ENCODE data around the gene GSPT1. TPM values are rescaled to one million over a fixed set of nuclear protein-coding genes. Genes with fewer than 3 reads are reported as not detected.

GSPT1 gene
- polyA plus RNA-seq, 4 donors = 27.3 to 79.7 (median 42.2) TPM

DNA sequence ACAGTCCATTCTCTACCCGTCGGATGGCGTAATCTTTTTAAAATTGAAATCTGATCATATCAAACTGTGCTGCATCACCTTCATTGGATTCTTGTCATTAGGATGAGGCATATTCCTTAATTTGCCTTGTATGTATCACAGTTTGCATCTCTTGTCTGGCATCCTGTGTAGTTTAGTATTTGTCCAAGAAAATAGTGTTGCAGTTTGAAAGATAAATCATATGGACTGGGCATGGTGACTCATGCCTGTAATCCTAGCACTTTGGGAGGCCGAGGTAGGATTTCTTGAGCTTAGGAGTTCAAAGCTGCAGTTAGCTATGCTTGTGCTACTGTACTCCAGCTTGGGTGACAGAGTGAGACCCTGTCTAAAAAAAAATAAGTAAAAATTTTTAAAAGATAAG lies 58.6 kb downstream of the GSPT1 start:
- H3K27me3 ChIP-seq (ENCODE audit: control insufficient read depth in 3 of 3, insufficient read depth in 3 of 3, low read length in 3 of 3) = no peaks in the 10 kb centered on the region
- peaks cover 0 to 4% (median 0%) of the 10 kb centered on the region in 3 donors for H3K4me1 ChIP-seq (ENCODE audit: control insufficient read depth in 3 of 3, insufficient read depth in 2 of 3, low read depth in 1 of 3, low read length in 2 of 3)
- H3K36me3 ChIP-seq (ENCODE audit: control insufficient read depth in 3 of 3, insufficient read depth in 2 of 3, low read depth in 1 of 3, low read length in 3 of 3) = peaks cover 0 to 4% (median 3%) of the 10 kb centered on the region in 3 donors
- WGBS, 3 donors = 74 to 92% (median 78%) methylated on average over 4 of the region's 4 CpGs
- FAIRE-seq = no peak
- no peak for DNase-seq
- no peaks in the 10 kb centered on the region for H3K9me3 ChIP-seq (ENCODE audit: control insufficient read depth in 2 of 2, insufficient read depth in 1 of 2, low read depth in 1 of 2, low read length in 1 of 2)
- H3K27ac ChIP-seq (ENCODE audit: low read depth in 1 of 3, low read length in 2 of 3) = no peak overlapping the region
- H3K4me3 ChIP-seq (ENCODE audit: low read depth in 1 of 3, low read length in 3 of 3) = no peak overlapping the region

- whole genome bisulfite sequencing, 3 donors = 36 to 43% (median 41%) methylated on average over 30 to 33 of the region's 33 CpGs
- Histone ChIP-seq H3K4me1 (ENCODE audit: control insufficient read depth in 3 of 3, insufficient read depth in 2 of 3, low read depth in 1 of 3, low read length in 2 of 3) (peaks cover 0 to 7% (median 3%) of the 10 kb centered on the region in 3 donors), H3K27me3 (ENCODE audit: control insufficient read depth in 3 of 3, insufficient read depth in 3 of 3, low read length in 3 of 3) (no peaks in the 10 kb centered on the region), H3K4me3 (ENCODE audit: low read depth in 1 of 3, low read length in 3 of 3) (peak overlapping the region; percentile 59 to 93 (median 70)), H3K36me3 (ENCODE audit: control insufficient read depth in 3 of 3, insufficient read depth in 2 of 3, low read depth in 1 of 3, low read length in 3 of 3) (peaks cover 2 to 20% (median 4%) of the 10 kb centered on the region in 3 donors), H3K9me3 (ENCODE audit: control insufficient read depth in 2 of 2, insufficient read depth in 1 of 2, low read depth in 1 of 2, low read length in 1 of 2) (no peaks in the 10 kb centered on the region), H3K27ac (ENCODE audit: low read depth in 1 of 3, low read length in 2 of 3) (peak overlapping the region; percentile 45 to 84 (median 81))
- FAIRE-seq (no peak), DNase-seq (no peak)
Observed at GRCh38 chr16:11852092-11852809, 63.5 kb downstream of the GSPT1 start.

DNA sequence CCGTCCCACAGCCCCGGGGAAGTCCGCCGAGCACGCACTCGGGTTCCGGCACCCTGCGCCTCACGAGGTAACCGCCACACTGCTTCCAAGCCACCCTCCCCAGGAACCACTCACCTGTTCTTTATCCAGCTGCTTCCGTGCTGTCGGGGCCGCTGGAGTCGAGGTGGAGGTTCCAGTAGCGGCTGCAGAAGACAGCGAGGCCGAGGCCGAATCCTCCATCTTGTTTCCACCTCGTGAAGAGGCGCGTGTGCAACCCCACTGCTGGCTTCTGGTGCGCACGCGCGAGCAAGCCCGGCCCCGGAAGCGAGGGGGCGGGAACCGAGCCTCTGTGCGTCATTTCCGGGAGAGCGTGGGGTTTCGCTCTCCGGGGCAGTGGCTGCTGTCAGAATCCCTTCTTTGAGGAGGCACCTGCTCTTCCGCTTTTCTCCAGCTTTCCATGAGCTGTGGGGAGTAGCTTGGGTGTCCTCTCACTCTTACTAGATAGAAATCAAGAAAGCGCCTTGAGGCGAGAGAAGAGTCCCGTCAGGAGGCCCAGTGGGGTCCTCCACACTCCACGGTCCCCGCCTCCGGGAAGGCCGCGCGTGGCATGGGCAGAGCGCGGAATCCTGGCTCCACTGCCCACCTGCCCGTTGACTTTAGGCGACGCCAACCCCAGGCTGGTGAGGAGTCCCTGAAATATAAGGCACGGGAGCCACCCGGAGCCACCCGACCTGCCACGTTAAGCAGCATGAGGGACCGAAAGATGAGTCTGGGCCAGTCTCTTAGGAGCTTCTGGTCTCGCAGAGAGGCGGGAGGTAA lies 64.3 kb downstream of the GSPT1 start, which contains the start of gene RSL1D1:
Gene RSL1D1 (minus strand): TSS at position 249 of the 798 bp plus-strand sequence. CDS start 30 bp downstream, at position 219.
- Histone ChIP-seq H3K9me3 (ENCODE audit: control insufficient read depth in 2 of 2, insufficient read depth in 1 of 2, low read depth in 1 of 2, low read length in 1 of 2) (no peaks in the 10 kb centered on the region), H3K27me3 (ENCODE audit: control insufficient read depth in 3 of 3, insufficient read depth in 3 of 3, low read length in 3 of 3) (no peaks in the 10 kb centered on the region), H3K27ac (ENCODE audit: low read depth in 1 of 3, low read length in 2 of 3) (peak within 1 kb of the TSS; percentile 65 to 89 (median 81)), H3K36me3 (ENCODE audit: control insufficient read depth in 3 of 3, insufficient read depth in 2 of 3, low read depth in 1 of 3, low read length in 3 of 3) (peaks cover 4 to 24% (median 11%) of the 10 kb centered on the region in 3 donors), H3K4me3 (ENCODE audit: low read depth in 1 of 3, low read length in 3 of 3) (peak within 1 kb of the TSS; percentile 59 to 93 (median 70)), H3K4me1 (ENCODE audit: control insufficient read depth in 3 of 3, insufficient read depth in 2 of 3, low read depth in 1 of 3, low read length in 2 of 3) (peaks cover 0 to 7% (median 3%) of the 10 kb centered on the region in 3 donors)
- FAIRE-seq = no peak
- peak; percentile 95 to 99 for DNase-seq
- 0 to 1% (median 0%) methylated on average over 56 to 57 of the region's 57 CpGs for WGBS, 3 donors

DNA sequence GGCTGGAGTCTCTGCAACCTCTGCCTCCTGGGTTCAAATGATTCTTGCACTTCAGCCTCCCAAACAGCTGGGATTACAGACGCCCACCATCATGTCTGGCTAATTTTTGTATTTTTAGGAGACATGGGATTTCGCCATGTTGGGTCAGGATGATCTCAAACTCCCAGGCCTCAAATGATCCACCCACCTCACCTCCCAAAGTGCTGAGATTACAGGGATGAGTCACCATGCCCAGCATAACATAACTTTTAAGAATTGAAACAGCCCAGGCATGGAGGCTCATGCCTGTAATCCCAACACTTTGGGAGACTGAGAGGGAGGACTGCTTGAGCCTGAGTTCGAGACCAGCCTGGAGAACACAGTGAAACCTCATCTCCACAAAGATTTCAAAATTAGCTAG lies 66.9 kb downstream of the GSPT1 start:
- no peak overlapping the region for H3K4me3 ChIP-seq (ENCODE audit: low read depth in 1 of 3, low read length in 3 of 3)
- no peaks in the 10 kb centered on the region for H3K9me3 ChIP-seq (ENCODE audit: control insufficient read depth in 2 of 2, insufficient read depth in 1 of 2, low read depth in 1 of 2, low read length in 1 of 2)
- DNase-seq = no peak
- peaks cover 17 to 43% (median 18%) of the 10 kb centered on the region in 3 donors for H3K36me3 ChIP-seq (ENCODE audit: control insufficient read depth in 3 of 3, insufficient read depth in 2 of 3, low read depth in 1 of 3, low read length in 3 of 3)
- FAIRE-seq = no peak
- no peaks in the 10 kb centered on the region for H3K27me3 ChIP-seq (ENCODE audit: control insufficient read depth in 3 of 3, insufficient read depth in 3 of 3, low read length in 3 of 3)
- 88 to 96% (median 89%) methylated on average over 3 of the region's 3 CpGs for WGBS, 3 donors
- peak overlapping the region in 1 of 3 donors; percentile 42 for H3K27ac ChIP-seq (ENCODE audit: low read depth in 1 of 3, low read length in 2 of 3)
- H3K4me1 ChIP-seq (ENCODE audit: control insufficient read depth in 3 of 3, insufficient read depth in 2 of 3, low read depth in 1 of 3, low read length in 2 of 3) = peaks cover 0 to 7% (median 3%) of the 10 kb centered on the region in 3 donors

DNA sequence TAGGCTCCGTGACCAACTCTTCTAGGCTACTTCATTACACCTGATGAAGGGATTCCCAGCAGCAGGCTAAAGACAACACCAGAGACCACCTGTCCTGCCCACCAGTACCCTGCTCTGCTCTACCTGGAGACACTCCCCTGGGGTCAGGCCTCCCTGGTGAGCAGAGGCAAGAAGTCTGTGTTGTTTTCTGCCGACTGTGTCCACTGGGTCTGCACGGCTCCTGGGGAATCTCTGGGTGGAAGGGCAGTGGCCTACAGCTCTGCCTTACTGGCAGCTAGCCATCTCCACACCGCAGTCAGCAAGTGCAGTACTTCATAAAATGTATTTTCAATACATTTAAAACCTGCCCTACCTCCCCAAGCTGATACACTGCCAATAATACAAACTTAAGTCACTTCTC lies 71.3 kb downstream of the GSPT1 start:
- FAIRE-seq = no peak
- Histone ChIP-seq H3K4me1 (ENCODE audit: control insufficient read depth in 3 of 3, insufficient read depth in 2 of 3, low read depth in 1 of 3, low read length in 2 of 3) (peaks cover 0 to 3% (median 0%) of the 10 kb centered on the region in 3 donors), H3K4me3 (ENCODE audit: low read depth in 1 of 3, low read length in 3 of 3) (no peak overlapping the region), H3K27ac (ENCODE audit: low read depth in 1 of 3, low read length in 2 of 3) (no peak overlapping the region), H3K9me3 (ENCODE audit: control insufficient read depth in 2 of 2, insufficient read depth in 1 of 2, low read depth in 1 of 2, low read length in 1 of 2) (no peaks in the 10 kb centered on the region), H3K36me3 (ENCODE audit: control insufficient read depth in 3 of 3, insufficient read depth in 2 of 3, low read depth in 1 of 3, low read length in 3 of 3) (peaks cover 28 to 61% (median 31%) of the 10 kb centered on the region in 3 donors), H3K27me3 (ENCODE audit: control insufficient read depth in 3 of 3, insufficient read depth in 3 of 3, low read length in 3 of 3) (no peaks in the 10 kb centered on the region)
- DNase-seq = no peak
- WGBS, 3 donors = 90 to 93% (median 93%) methylated on average over 4 of the region's 4 CpGs

GRCh38 chr16:11843861-11844260 lies 71.9 kb downstream of the GSPT1 start:
- Histone ChIP-seq H3K9me3 (ENCODE audit: control insufficient read depth in 2 of 2, insufficient read depth in 1 of 2, low read depth in 1 of 2, low read length in 1 of 2) (no peaks in the 10 kb centered on the region), H3K27me3 (ENCODE audit: control insufficient read depth in 3 of 3, insufficient read depth in 3 of 3, low read length in 3 of 3) (no peaks in the 10 kb centered on the region), H3K27ac (ENCODE audit: low read depth in 1 of 3, low read length in 2 of 3) (no peak overlapping the region), H3K36me3 (ENCODE audit: control insufficient read depth in 3 of 3, insufficient read depth in 2 of 3, low read depth in 1 of 3, low read length in 3 of 3) (peaks cover 28 to 62% (median 36%) of the 10 kb centered on the region in 3 donors), H3K4me1 (ENCODE audit: control insufficient read depth in 3 of 3, insufficient read depth in 2 of 3, low read depth in 1 of 3, low read length in 2 of 3) (no peaks in the 10 kb centered on the region), H3K4me3 (ENCODE audit: low read depth in 1 of 3, low read length in 3 of 3) (no peak overlapping the region)
- DNase-seq (no peak), FAIRE-seq (no peak)
- WGBS, 3 donors = 97 to 98% (median 97%) methylated on average over 5 of the region's 5 CpGs

DNA sequence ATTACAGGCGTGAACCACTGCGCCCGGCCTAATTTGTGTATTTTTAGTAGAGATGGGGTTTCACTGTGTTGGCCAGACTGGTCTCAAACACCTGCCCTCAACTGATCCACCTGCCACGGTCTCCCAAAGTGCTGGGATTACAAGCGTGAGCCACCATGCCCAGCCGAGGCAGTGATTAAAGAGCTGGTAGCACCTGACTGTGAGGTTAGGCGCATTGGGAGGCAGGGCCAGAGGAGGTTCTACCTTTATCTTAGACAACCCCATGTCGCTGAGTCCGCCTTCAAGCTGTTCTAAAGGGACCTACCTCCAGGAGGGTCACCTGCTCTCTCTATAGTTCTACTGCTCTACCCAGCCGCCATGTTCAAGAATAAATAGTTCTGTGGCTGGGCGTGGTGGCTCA lies 72.5 kb downstream of the GSPT1 start:
- Histone ChIP-seq H3K27me3 (ENCODE audit: control insufficient read depth in 3 of 3, insufficient read depth in 3 of 3, low read length in 3 of 3) (no peaks in the 10 kb centered on the region), H3K4me3 (ENCODE audit: low read depth in 1 of 3, low read length in 3 of 3) (no peak overlapping the region), H3K36me3 (ENCODE audit: control insufficient read depth in 3 of 3, insufficient read depth in 2 of 3, low read depth in 1 of 3, low read length in 3 of 3) (peaks cover 31 to 62% (median 39%) of the 10 kb centered on the region in 3 donors), H3K27ac (ENCODE audit: low read depth in 1 of 3, low read length in 2 of 3) (no peak overlapping the region), H3K4me1 (ENCODE audit: control insufficient read depth in 3 of 3, insufficient read depth in 2 of 3, low read depth in 1 of 3, low read length in 2 of 3) (no peaks in the 10 kb centered on the region), H3K9me3 (ENCODE audit: control insufficient read depth in 2 of 2, insufficient read depth in 1 of 2, low read depth in 1 of 2, low read length in 1 of 2) (no peaks in the 10 kb centered on the region)
- 96 to 99% (median 97%) methylated on average over 11 of the region's 11 CpGs for WGBS, 3 donors
- DNase-seq (no peak), FAIRE-seq (no peak)

DNA sequence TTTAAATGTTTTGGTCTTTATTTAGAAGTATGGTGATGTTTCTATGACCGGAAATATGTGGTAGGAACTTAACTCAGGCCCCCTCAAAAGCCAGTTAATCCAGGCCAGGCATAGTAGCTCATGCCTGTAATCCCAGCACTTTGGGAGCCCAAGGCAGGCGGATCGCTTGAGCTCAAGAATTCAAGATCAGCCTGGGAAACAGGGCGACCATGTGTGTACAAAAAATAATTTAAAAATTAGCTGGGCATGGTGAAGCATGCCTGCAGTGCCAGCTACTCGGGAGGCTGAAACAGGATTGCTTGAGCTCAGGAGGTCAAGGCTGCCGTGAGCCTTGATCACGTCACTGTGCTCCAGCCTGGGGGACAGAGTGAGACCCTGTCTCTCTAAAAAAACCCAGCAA lies 74.7 kb downstream of the GSPT1 start:
- Histone ChIP-seq H3K27me3 (ENCODE audit: control insufficient read depth in 3 of 3, insufficient read depth in 3 of 3, low read length in 3 of 3) (no peaks in the 10 kb centered on the region), H3K36me3 (ENCODE audit: control insufficient read depth in 3 of 3, insufficient read depth in 2 of 3, low read depth in 1 of 3, low read length in 3 of 3) (peaks cover 36 to 67% (median 36%) of the 10 kb centered on the region in 3 donors), H3K9me3 (ENCODE audit: control insufficient read depth in 2 of 2, insufficient read depth in 1 of 2, low read depth in 1 of 2, low read length in 1 of 2) (no peaks in the 10 kb centered on the region), H3K4me1 (ENCODE audit: control insufficient read depth in 3 of 3, insufficient read depth in 2 of 3, low read depth in 1 of 3, low read length in 2 of 3) (no peaks in the 10 kb centered on the region), H3K4me3 (ENCODE audit: low read depth in 1 of 3, low read length in 3 of 3) (no peak overlapping the region), H3K27ac (ENCODE audit: low read depth in 1 of 3, low read length in 2 of 3) (no peak overlapping the region)
- DNase-seq (no peak), FAIRE-seq (no peak)
- 96 to 99% (median 98%) methylated on average over 7 of the region's 7 CpGs for WGBS, 3 donors
